Activated CD4-positive, alpha-beta T cell treated with anti-CD3 and anti-CD28 coated beads for 4 hours (primary cell): ENCODE measurements around the gene MRPL36.
A peak's percentile ranks its signal among the peaks of the same experiment; 100 is the strongest.
"Not testable (repeated sequence)": the region's sequence is repeated elsewhere in the genome, so short reads cannot be mapped to it uniquely, and the experiment has no call there.

Experiments
- DNase-seq, 2 donors: peaks; one replicate each; pipeline ENCODE4 v3.0.0-alpha.2; 2020

MRPL36 gene

DNA sequence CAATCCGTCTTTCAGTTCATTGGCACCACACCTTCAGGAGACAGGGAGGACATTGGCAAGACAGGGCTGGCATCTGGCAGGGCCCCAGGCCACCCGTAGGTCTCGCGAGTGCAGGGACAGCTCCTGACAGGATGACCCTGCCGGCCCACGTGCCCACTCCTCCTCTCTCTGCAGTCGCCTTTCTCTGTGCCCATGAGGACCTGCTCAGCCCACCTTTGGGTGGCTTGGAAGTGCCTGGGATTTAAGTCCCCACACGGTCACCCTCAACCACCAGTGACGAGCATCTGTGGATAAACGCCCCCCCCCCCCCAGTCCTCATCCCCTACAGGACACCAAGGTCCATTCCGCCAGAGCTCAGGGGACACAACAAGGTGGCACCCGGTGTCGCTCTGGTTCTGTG, 4.1 kb downstream of the MRPL36 start:
- DNase-seq = no peak

DNA sequence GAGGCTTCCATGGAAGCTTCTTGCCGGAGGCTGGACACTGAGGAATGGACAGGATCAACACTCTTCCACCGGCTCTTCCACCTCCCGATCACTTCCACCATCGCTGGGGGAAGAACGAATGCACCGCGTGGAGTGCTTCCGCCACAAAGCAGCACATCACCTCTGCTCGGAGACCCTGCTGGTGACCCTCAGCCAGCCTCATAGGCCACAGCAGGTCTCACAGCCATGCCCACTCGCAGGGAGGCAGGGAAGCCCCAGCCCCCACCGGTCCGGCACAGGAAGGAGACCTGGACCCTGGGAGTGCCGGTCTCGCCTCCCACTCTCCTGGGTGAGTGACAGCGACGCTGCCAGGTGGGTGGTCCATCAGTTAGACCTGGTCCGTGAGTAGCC, 4.7 kb downstream of the MRPL36 start:
- DNase-seq = no peak

DNA sequence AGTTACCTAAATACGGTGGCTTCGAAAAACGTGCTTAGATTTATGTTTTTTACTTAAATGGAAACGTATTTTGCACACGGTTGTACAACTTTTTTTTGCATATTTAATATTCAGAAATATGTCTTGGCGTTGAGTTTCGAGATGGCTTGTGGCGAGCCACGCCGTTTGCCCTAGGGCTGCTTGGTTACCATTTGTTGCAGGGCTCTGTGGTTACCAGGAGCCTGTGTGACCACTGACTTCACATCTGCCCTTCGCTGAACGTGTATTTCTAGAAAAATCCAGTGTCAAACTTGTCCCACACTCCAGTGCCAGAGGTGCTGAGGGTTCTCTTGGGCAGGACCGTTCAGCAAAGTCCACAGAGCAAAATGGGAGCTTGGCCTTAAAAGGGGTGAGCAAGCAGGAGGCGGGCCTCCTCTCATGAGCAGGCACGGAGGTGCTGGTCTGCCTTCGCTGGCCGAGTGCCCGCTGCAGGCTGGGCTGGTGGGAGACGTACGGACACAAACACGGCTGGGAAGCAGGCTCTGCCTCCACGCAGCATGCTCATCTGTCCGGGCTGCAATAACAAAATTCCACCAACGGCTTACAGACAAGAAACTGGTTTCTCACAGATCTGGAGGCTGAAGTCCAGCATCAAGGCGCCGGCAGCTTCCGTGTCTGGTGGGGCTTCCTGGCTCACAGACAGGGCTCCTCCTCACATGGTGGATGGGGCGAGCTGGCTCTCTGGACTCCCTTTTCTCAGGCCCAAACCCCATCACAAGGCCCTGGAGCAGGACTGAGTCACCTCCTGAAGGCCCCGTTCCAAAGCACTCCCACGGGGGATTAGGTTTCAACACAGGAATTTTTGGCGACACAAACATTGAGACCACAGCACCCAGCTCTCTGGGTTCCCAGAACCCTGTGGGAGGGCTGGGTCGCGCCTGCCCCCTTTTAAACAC, 5.4 kb downstream of the MRPL36 start:
- DNase-seq = no peak

DNA sequence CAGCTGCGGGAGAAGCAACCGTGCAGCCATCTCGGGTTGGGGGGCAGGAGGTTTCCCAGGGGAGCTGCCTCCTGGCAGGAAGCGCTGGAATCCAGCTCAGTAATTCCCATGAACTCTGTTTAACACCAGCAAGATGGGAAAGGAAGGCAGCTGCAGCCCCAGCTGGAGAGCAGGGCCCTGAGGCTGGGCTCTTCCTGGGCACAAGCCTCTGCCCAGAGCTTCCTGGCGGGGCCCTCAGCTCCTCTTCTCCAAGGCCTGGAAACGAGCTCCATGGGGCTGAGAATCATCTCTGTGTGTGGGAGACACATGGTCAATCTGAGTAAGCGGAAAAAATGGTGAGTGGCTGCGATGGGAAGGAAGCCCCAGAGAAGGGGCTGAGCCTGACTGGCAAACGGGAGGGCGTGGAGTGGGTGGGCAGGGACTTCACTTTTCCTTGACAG, 6.3 kb downstream of the MRPL36 start:
- peak; percentile 31 to 48 for DNase-seq

DNA sequence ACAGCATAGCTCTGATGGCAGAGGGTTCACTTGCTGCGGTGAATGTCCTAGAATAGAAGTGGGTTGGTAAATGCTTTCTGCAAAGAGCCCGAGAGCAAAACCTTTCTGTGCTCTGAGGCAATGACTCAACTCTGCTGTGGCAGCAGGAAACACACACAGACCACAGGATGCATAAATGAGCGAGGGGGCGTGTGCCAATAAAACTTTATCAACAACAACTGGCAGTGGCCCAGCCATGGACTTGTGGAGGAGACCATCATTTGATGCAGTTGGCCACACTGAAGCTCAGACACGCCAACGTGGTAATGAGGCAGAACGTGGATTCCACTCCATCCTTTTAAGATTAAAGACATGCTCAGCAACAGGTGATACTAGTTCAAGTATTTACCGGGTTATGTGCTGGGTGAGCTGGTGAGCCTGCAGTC, 6.8 kb downstream of the MRPL36 start:
- DNase-seq = peak; percentile 69 to 71

DNA sequence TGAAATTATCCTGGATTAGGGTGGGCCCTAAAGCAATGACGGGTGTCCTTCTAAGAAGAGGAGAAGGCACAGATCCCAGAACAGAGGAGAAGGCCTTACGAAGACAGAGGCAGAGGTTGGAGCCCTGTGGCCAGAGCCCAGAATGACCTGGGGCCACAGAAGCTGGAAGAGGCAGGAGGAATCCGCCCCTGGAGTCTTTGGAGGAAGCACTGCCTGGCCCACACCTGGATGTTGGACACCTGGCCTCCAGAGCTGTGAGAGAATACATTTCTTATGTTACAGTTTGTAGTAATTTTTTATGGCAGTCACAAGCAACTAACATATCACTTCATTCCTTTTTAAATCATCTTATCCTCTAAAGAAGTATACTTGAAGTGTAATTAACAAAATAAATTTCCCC, 8.5 kb downstream of the MRPL36 start:
- no peak for DNase-seq

DNA sequence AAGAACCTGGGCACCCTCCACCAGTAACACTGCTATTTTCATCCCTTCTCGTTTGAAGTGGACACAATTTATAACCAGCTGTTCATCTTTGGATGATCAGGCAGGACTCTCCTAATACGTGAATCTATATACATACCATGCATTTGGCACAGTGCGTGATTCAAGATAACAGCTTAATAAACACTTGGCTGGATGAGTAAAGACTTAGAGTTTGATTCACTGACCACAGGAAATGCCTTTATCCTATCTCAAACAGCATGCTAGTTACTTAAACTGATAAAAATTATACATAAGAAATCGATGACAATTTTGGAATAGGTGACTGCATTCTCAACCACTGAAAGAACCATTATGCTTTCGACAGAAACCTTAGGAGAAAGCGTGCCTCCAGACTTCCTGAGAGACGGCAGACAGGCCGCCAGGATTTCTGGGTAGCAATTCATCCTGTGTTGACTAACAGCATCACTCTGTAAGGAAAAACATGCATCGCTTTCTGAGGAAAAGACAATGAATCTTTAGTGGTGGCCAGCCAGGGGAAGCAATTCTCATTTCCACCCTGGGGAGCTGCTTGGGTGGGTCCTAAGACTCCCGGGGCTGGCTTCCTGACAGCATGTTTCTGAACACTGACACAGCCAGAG, 9.7 kb downstream of the MRPL36 start:
- DNase-seq = no peak

DNA sequence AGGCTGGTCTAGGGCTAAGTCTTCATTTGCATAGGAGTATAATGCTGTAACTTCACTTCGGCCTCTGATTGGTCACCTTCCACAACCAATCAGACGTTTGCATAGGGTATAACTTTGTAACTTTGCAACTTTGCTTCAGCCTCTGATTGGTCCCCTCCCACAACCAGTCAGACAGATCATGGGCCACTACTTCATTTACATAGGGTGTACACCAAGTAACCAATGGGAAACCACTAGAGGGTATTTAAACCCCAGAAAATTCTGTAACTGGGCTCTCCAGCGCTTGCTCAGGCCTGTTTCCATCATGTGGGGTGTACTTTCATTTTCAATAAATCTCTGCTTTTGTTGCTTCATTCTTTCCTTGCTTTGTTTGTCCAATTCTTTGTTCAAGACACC, 10.2 kb downstream of the MRPL36 start:
- DNase-seq = not testable (repeated sequence)

DNA sequence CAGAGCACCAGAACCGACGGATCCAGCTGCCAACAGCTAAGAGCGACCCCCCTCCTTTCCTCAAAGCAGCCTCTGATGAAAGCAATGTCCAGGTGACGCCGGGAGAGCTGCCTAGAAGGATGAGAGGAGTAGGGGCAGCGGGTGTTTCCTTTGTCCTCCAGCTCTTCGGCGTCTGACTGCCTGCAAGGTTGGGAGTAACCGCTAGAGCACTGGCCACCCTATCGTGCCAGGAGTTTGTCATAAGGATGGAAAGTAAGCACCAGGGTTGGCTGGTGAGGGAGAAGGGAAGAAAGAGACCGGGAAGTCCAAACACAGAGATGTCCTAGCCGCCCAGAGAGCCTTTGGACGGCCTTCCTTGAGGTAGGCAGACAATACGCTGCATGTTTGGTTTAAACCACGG, 10.8 kb downstream of the MRPL36 start:
- DNase-seq = no peak

DNA sequence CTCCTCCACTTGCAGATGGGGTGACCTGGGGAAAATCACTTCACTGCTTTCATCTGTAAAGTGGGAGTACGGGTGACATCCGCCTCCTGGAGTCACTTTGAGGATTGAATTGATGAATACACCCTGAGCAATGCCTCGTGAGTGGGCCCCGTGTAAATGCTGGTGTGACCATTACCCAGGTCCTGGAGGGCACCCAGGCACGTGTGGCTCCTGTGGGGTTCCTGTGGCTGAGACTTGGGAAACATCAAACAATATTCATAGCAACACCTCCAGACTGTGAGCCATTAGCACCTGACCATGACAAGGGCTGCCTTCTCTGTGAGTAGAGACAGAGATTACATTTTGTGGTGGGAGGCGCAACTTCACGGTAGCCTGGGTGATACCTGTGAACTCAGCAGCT, 11.4 kb downstream of the MRPL36 start:
- DNase-seq = no peak

DNA sequence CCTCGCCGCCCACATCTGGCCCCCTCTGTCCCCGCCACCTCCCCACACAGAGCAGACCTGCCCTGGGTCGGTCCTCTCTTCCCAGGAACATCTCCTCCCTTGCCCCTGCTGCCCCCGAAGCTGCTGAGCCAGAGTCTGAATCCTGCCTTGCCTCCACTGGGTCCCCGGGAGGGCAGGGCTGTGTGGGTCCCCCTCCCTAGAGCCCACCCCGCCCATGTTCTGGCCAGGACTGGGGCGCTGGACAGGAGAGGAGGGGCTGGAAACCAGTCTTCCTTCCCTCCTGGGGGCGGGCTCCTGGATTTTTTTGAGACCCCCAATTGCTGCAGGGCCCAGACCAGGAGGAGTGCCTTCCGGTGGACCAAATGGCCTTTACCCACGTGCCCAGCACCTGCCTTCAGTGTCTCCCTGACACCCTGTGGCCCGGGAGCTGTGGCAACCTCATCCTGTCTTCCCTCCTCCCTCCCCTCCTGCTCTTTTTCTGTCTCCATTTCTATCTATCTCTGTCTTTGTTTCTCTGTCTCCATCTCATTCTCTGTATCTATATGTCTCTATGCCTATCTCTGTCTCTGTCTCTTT, 12.1 kb downstream of the MRPL36 start:
- no peak for DNase-seq

DNA sequence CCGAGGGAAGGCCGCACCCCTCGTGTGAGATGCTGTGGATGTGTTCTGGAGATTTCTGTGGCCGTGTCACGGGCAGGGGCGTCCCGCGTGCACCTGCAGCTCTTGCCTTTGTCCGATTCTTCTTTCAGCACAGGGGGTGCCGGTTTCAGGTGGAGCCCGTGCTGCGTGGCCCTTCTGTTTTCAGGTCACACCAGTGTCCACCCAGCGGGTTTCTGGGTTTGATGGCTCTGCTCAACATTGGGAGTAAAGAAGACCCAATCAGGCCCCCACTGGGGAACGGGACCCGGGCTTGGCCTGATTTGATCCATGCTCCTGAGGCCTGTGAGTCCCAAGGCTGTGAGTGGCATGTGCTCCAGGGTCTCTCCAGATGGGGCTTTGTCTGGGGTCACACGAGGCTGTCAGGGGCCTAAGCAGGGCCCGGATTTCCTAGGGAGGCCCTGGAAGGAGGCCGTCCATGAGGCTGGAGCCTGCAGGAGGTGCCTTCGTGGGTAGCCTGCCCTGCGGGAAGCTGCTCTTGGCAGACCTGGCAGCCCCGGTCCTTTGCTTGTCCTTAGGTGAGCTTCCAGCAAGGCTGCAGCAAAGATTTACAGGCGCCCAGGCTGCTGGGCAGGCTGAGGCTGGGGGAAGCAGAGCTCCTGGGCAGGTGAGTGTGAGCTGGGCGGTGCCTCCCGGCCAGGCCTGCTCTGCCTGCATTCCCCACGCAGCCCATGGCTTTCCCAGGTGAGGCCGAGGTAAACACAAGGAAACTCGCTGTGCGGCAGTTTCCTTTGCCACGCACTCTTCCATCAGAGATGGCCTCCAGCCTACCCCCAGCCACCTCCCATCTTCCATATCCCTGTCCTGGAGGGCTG, 12.8 kb downstream of the MRPL36 start:
- no peak for DNase-seq

DNA sequence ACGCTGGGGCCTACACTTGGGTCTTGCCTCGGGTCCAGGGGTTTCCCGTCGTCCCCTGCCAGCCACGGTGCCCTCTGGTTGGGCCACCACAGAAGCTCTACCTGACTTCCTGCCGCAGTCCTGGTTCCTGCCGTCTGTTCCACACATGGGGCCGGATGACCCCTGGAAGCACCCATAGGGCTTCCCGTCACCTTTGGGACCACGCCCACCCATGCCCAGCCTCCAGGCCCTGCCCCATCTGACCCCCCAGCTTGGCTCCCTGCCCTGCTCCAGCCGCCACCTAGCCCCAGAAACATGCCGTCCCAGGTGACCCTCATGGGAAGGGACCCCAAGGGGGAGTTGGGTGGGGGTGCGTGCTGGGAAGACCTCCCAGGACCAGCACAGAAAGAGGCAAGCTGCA, 13.7 kb downstream of the MRPL36 start:
- DNase-seq = no peak

DNA sequence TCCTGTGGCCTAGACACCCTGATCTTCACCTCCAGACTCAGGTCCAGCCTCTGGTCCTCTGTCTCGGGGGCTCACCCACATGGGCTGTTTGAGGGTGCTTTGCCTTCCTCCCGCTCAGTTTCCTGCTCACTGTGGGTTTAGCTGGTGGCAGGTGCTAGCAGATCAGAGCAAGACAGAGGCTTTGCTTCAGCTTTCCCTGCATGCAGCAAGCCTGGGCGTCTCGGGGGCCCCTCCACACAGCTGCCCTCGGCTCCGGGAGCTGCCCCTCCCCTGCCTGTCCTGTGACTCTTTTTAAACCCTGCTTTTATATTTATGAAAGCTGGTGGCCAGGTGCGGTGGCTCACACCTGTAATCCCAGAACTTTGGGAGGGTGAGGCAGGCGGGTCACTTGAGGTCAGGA, 14.6 kb downstream of the MRPL36 start:
- no peak for DNase-seq

DNA sequence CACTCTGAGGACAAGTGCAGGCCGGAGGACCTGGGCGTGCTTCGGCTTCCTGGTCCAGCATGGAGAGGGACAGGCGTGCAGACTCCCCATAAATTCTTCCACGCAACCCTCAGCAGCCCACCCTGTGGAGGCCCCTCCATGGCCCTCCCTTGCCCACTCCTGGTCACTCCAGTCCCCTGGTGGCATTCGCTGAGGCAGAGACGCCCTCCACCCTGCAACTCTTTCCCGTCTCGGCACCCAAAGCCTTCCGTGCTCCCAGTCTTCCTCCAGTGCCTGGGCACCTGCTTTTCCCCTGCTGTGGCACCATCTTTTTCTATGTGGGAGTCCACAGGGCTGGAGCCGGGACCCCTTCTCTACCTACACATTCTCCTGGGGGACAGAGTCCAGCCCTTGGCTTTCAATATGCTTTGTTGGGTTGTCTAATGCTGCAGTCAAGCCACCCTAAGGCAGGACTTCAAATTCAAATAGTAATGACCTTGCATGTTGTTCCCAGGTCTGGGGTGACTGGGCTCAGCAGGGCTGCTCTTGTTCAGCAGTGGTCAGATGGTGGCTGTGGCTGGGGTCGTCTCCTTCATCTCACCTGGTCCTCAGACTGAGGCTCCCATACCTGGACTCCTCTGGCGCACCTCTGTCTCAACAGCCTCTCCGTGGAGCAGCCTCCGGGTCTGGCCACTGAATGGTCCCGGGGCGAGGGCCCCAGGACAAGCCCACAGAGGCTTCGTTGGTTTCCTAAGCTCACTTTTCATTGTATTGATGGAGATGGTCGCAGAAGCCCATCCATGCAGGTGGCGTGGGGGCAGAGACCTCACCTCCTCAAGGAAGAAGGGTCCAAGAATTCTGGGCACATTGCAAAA, 15.2 kb downstream of the MRPL36 start:
- DNase-seq = no peak

DNA sequence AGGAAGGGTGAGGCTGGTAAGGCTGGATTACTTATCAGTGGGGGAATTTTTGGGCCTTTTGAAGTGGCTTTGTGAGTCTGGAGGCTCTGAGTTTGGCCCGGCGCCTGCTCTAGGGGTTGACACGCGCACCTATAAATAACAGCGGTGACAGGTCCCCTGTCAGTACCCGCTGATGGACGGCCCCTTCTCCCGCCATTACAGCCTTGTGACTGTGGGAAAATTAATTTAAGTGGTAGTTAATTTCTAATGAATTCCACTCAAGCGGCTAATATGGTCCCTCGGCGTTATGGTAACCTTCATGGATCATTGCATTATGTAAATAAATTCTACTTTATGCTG, 16.5 kb downstream of the MRPL36 start:
- no peak for DNase-seq

DNA sequence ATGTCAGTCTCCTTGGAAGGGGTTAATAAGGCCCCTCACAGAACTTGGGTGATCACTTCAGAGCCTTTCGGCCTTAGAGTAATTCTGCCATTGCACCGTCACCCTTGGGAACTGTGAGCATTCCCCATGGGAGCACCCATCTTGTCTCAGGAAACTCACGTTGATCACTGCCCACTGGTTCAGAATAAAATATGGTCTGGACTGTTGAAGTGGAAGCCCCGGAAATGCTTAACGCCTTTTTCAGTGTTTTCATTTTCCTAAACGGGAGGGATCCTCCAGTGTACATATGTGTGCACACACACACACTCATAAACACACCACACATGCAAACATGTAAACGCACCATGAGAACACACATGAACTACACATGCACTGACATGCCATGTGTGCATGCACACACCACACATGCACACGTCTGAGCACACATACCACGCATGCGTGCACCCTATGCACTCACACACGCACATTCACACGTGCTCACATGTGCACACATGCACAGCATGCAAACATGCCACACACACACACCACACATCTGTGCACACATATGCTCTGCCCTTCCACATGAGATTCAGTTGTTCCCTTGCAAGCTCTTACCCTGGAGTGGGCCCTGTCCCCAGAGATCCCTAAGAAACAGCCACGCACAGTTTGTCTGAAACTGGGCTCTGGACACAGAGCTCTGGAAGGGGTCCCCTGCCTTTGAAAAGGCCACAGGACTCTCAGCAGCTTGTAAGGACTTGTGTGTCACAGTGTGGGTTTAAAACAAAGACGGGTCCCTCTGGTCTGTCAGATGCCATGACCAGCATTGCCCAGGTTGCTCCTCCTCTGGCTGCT, 17.0 kb downstream of the MRPL36 start:
- DNase-seq = no peak

DNA sequence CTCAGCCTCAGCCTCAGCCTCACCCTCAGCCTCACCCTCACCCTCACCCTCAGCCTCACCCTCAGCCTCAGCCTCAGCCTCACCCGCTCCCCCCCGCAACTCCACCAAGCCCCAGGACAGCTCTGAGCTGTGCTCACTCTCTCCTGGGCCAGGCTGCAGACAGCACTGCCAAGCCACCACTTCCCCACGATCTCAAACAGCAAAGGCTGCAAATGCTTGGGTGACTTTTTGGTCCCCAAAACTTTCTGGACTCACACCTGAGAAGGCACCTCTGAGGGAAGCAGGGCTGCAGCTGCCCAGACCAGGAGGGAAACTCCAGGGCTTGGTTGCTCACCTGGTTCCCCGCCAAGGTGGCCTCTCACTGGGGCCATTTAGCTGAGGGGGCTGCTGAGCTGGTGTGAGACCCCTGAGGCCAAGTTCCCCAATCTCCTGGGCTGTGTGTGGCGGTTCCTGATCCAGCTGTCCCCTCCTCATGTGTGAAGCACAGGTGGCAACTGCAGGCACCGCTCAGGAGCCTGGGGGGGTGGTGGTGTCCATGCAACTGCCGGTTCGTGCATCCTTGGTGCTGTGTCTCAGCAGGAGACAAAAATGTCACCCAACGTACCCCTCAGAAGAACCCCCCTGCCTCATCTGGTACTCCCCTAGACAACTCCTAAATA, 17.8 kb downstream of the MRPL36 start:
- DNase-seq = no peak

DNA sequence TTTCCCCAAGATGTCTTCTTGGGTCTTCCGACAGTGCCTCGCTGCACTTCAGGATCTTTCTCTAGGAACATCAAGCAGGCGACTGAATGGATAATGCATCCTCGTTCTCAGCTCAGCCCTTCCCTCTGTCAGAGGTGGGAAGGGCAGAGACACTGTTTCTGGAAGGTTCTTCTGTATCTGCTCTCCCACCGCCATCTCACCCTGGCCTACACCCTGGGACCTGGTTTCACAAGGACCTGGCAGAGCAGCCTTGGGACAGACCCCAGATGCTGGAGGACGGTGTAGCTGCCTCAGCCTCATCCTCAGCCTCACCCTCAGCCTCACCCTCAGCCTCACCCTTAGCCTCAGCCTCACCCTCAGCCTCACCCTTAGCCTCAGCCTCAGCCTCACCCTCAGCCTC, 18.5 kb downstream of the MRPL36 start:
- no peak for DNase-seq

DNA sequence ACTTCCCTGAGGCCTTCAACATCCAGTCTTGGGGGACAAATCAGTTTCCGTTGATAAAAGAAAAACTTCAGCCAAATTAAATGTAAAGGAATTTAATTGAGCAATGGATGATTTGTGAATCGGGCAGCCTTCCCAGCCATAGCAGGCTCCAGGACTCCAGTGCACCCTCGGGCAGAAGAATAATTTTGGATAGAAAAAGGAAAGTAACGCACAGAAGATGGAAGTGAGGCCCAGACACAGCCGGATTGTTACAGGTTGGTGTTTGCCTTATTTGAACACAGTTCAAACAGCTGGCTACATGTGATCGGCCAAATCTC, 19.1 kb downstream of the MRPL36 start:
- DNase-seq = no peak
